Large intestine (tissue), 3 donors: ENCODE results near the gene JPH3. TPM values are rescaled to one million over a fixed set of nuclear protein-coding genes. Genes with fewer than 3 reads are reported as not detected.

ENCODE experiments used
- DNase-seq, 2 donors: peaks; one replicate each; pipeline versions ENCODE4 v3.0.0 to v3.0.0-alpha.2; 2013
- H3K27ac ChIP-seq: one replicate; pipeline ENCODE4 v1.5.1; 2013; ENCODE audit warnings: low read length
- H3K27me3 ChIP-seq: 2 replicates; pipeline ENCODE4 v1.6.1; 2013; ENCODE audit warnings: low read length; ENCODE audit not compliant: control insufficient read depth, insufficient read depth
- H3K36me3 ChIP-seq: 2 replicates; pipeline ENCODE4 v1.6.1; 2013; ENCODE audit warnings: low read length; ENCODE audit not compliant: control insufficient read depth, insufficient read depth
- H3K4me1 ChIP-seq: one replicate; pipeline ENCODE4 v1.6.1; 2013; ENCODE audit warnings: low read length; ENCODE audit not compliant: control insufficient read depth, insufficient read depth
- H3K4me3 ChIP-seq: one replicate; pipeline ENCODE4 v1.5.1; 2013; ENCODE audit warnings: low read length
- H3K9me3 ChIP-seq: one replicate; pipeline ENCODE4 v1.6.1; 2013; ENCODE audit warnings: mild to moderate bottlenecking, low read depth, low read length, moderate library complexity; ENCODE audit not compliant: control insufficient read depth
- WGBS: methylation state at CpG from one replicate; pipeline ENCODE4 v1.1.5; 2013; ENCODE audit warnings: low lambda C conversion rate; ENCODE audit not compliant: insufficient coverage; 5-methylcytosine and 5-hydroxymethylcytosine counted together
- polyA plus RNA-seq: library from polyadenylated mRNA; unstranded; fragments of 120-200 nt; gene quantifications from one replicate; pipeline ENCODE4 v1.2.1, GENCODE V29; 2013

Gene JPH3
- polyA plus RNA-seq, 1 donor, result 2.2 TPM

DNA sequence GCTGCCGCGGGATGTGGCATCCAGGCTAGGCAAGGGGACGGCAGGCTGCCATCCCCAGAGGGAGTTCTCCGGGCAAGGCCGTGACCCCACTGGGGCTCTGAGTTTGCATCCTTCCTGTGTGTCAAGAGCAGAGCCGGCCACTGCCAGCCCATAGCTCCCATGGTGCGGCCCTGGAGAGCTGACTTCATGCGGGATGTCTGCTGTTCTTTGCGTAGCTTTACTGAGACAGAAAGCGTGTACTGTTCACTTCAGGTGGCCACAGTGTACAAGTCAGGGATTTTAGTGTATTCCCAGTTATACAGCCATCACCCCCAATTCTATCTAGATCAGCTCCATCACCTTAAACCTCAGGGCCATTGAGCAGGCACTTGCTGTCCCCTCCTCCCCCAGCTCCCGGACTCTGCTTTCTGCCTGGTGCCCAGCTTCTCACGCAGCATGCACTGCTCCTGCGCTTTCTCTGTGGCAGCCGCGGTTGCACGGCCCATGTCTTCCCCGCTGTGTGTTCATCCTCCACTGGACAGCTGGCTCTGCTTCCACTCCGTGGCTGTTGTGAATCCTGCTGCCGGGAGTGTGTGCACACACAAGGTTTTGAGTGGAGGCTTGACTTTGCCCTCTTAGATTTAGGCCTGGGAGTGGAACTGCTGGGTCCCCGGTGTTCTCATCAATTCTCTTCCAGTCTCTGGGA lies 92.3 kb downstream of the JPH3 start:
- H3K4me1 ChIP-seq, result no peaks in the 10 kb centered on the region
- WGBS, result 100% methylated on average over 1 of the region's 20 CpGs
- H3K4me3 ChIP-seq, result no peak overlapping the region
- H3K27me3 ChIP-seq, result no peaks in the 10 kb centered on the region
- peaks cover 21% of the 10 kb centered on the region for H3K36me3 ChIP-seq
- no peaks in the 10 kb centered on the region for H3K9me3 ChIP-seq
- no peak for DNase-seq
- no peak overlapping the region for H3K27ac ChIP-seq

DNA sequence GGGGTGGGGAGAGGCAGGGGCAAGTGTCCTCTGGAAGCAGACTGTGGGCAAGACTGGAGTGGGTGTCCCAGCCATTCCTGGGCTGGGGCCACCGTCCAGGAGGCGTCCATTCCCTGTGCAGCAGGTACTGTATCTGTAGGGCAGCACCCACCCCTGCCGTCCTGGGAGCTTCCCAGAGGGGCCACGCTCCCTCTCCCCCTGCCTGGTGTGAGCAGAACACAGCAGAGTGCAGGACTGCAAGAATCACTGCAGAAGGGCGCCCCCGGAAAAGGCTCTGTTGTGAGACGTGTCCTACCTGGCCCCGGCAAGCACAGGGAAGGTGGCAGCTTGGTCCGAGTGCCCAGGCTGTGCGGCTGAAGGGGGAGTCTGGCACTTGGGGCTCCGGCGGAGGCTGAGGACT lies 93.2 kb downstream of the JPH3 start:
- WGBS, result no CpG with 5 or more reads among the region's 12 CpGs
- Histone ChIP-seq H3K27ac (no peak overlapping the region), H3K4me1 (no peaks in the 10 kb centered on the region), H3K4me3 (no peak overlapping the region), H3K9me3 (no peaks in the 10 kb centered on the region), H3K36me3 (peaks cover 27% of the 10 kb centered on the region), H3K27me3 (no peaks in the 10 kb centered on the region)
- DNase-seq, result no peak

DNA sequence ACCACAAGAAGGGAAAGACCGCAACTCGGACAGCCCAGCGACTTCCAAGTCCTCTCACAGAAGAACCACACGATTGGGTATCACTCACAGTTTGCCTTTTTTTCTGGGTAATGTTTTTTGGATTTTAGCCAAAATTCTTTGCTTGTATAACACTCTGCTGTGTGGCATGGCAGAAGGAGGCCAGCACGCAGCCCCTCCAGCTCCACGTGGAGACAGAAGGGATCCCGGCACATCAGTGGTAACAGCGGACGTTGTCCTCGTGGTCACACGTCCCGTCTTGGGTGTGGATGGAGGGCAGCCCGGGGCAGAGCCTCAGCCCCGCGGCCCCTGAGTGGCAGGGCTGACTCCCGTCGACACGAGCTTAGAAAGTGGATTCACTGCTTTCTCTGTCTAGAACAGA lies 94.4 kb downstream of the JPH3 start:
- Histone ChIP-seq H3K4me3 (no peak overlapping the region), H3K9me3 (no peaks in the 10 kb centered on the region), H3K27ac (no peak overlapping the region), H3K36me3 (peaks cover 32% of the 10 kb centered on the region), H3K27me3 (no peaks in the 10 kb centered on the region), H3K4me1 (no peaks in the 10 kb centered on the region)
- no peak for DNase-seq
- 100% methylated on average over 1 of the region's 18 CpGs for WGBS

DNA sequence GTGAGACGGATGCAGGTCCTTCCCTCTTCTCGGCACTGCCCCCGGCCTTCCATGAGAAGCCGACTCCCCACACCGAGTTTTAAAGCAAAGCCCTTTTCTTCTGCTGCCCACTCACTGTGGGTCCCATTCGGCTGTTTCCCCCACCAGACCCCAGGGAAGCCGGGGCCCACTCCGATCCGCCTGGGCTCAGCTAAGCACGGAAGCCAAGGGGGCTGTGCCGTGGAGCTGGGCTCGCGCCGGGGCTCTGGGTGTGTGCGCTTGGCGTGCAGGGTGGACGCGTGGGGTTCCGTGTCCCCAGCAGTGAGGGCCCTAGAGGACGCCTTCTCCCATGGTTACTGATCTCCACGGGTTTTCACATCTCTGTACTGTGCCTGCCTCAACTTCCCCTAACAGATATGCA lies 94.9 kb downstream of the JPH3 start:
- peaks cover 33% of the 10 kb centered on the region for H3K36me3 ChIP-seq
- WGBS, result no CpG with 5 or more reads among the region's 21 CpGs

DNA sequence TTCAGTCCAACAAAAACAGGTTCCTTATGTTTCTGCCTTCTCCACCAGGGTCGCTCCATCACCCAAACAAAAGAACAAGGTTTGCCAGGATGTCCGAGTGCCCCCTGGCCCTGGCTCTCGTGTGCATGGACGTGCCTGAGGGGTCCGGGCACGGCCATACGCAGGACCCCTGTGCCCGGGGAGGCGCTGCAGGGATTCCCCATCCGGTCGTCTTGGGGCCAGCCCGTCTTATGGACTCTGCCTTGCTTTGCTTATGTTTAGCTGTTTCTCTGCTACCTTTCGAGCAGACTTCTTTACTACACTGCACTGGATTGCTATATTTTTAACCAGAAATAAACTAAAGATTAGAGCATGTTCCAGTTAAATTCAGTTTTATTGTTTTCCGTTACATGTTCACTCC lies 95.5 kb downstream of the JPH3 start:
- Histone ChIP-seq H3K4me3 (no peak overlapping the region), H3K27ac (no peak overlapping the region), H3K9me3 (no peaks in the 10 kb centered on the region), H3K36me3 (peaks cover 37% of the 10 kb centered on the region), H3K4me1 (no peaks in the 10 kb centered on the region), H3K27me3 (no peaks in the 10 kb centered on the region)
- WGBS, result 83% methylated on average over 1 of the region's 14 CpGs
- no peak for DNase-seq

More for the DNA sequence above, 94.9 kb downstream of the JPH3 start:
- no peak overlapping the region for H3K4me3 ChIP-seq
- no peaks in the 10 kb centered on the region for H3K9me3 ChIP-seq
- DNase-seq, result no peak
- no peaks in the 10 kb centered on the region for H3K27me3 ChIP-seq
- H3K27ac ChIP-seq, result no peak overlapping the region
- no peaks in the 10 kb centered on the region for H3K4me1 ChIP-seq

DNA sequence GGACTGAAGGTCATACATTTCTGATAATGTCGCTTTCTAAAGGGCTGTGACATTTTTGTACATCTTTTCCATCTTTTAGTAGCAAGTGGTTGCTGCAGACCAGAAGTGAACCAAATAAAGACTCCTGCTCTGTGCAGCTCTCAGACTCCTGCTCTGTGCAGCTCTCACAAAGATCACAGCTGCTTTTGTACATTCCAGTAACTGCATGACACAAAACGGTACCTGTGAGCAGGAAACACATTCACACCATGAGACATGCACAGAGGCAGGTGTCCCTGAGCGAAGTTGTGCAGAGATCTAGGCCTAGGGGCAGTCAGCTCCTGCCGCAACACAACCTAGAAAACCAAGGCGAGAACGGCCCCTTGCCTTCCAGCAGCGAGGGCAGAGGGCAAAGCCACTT lies 95.9 kb downstream of the JPH3 start:
- Histone ChIP-seq H3K4me3 (no peak overlapping the region), H3K27me3 (no peaks in the 10 kb centered on the region), H3K36me3 (peaks cover 39% of the 10 kb centered on the region), H3K4me1 (no peaks in the 10 kb centered on the region), H3K9me3 (peaks cover 3% of the 10 kb centered on the region), H3K27ac (no peak overlapping the region)
- DNase-seq, result no peak
- whole genome bisulfite sequencing, result no CpG with 5 or more reads among the region's 7 CpGs

DNA sequence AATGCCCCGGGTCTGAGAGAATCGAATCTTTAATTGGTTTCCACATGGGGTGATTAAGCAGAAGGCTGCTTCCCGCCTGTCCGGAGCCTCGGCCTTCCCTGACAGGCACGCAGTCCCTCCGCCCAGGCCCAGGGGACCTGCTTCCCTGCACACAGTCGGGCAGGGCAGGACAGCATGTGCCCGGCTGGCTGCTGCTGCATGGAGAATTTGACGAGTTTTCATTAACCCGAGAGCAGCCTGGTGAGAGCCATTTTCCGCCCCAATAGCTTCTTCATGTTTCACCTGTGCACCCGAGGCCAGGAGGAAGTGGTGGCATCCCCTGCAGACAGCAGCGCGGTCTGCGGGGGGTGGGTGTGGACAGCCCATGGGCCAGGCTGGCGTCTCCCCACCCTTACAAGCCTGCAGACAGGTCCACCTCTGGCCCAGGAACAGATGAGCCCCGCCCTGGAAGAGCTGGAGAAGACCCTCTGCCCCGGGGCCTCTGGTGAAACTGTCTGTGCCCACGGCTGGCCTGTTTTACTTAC lies 96.4 kb downstream of the JPH3 start:
- DNase-seq, result no peak
- no CpG with 5 or more reads among the region's 20 CpGs for WGBS
- Histone ChIP-seq H3K4me1 (no peaks in the 10 kb centered on the region), H3K36me3 (peaks cover 39% of the 10 kb centered on the region), H3K9me3 (peaks cover 4% of the 10 kb centered on the region), H3K27me3 (no peaks in the 10 kb centered on the region), H3K27ac (no peak overlapping the region), H3K4me3 (no peak overlapping the region)

DNA sequence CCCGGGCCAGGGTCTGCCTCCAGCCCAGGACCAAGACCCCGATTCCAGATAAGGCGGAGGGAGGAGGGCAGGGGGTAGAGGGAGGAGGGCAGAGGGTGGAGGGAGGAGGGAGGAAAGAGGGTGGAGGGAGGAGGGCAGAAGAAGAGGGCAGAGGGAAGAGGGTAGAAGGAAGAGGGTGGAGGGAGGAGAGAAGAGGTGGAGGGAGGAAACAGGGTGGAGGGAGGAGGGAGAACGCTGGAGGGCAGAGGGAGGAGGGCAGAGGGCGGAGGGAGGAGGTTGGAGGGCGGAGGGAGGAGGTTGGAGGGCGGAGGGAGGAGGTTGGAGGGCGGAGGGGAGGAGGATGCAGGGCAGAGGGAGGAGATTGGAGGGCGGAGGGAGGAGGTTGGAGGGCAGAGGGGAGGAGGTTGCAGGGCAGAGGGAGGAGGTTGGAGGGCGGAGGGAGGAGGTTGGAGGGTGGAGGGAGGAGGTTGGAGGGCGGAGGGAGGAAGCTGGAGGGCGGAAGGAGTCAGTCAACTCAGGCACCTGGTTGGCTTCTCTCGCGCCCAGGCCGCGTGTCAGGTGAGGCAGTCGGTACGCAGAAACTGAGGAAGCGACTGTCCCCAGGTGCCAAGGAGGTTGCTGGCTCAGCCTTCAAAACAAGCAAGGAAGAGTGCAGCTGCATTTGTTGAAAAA lies 98.2 kb downstream of the JPH3 start:
- no peaks in the 10 kb centered on the region for H3K4me1 ChIP-seq
- H3K9me3 ChIP-seq, result peaks cover 4% of the 10 kb centered on the region
- H3K27ac ChIP-seq, result no peak overlapping the region
- H3K27me3 ChIP-seq, result no peaks in the 10 kb centered on the region
- H3K4me3 ChIP-seq, result no peak overlapping the region
- 88% methylated on average over 6 of the region's 19 CpGs for WGBS
- no peak for DNase-seq
- peaks cover 38% of the 10 kb centered on the region for H3K36me3 ChIP-seq

DNA sequence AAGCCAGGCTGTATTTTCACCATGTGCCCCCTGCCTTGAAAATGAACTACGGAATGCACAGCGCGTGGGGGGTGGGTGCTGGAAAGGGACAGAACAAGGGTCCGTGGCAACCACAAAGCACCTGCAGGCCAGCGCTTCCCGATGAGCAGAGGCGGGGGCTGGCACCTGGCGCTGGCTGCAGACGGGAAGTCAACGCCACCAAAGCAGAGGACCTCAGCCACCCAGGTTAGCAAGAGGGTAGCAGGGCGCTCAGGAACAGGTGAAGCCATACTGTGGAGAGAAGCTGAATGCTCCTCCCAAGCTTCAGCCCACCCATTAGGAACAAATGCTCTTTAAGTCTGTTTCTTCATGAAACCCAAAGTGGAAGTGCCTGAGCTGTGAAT lies 98.8 kb downstream of the JPH3 start:
- Histone ChIP-seq H3K4me3 (no peak overlapping the region), H3K27me3 (no peaks in the 10 kb centered on the region), H3K36me3 (peaks cover 33% of the 10 kb centered on the region), H3K4me1 (no peaks in the 10 kb centered on the region), H3K9me3 (peaks cover 4% of the 10 kb centered on the region), H3K27ac (no peak overlapping the region)
- no CpG with 5 or more reads among the region's 11 CpGs for WGBS
- DNase-seq, result no peak

DNA sequence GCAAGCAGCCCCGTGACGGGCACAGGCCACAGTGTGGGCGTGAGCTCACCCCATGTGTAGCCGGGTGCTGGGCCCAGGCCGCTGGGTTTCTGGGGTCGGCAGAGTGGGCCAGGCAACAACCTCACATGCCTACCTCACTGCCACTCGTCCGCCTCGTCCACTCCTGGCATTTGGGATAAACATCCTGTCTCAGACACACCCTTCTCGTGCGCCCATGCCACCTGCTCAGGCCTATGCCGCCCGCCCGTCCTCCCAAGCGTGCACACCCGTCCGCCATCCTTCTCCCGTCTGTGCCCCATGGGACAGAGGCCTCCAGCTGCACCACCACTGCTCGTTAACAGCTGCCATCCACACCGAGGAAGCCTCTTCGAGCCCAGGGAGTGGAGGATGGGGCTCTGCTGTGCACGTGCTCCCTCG lies 99.2 kb downstream of the JPH3 start:
- H3K27ac ChIP-seq, result no peak overlapping the region
- no peak overlapping the region for H3K4me3 ChIP-seq
- no peak for DNase-seq
- peaks cover 4% of the 10 kb centered on the region for H3K9me3 ChIP-seq
- H3K4me1 ChIP-seq, result no peaks in the 10 kb centered on the region
- no CpG with 5 or more reads among the region's 23 CpGs for WGBS
- no peaks in the 10 kb centered on the region for H3K27me3 ChIP-seq
- H3K36me3 ChIP-seq, result peaks cover 29% of the 10 kb centered on the region
